Measurements from ENCODE around the gene MRPS7. TPM values are rescaled to one million over a fixed set of nuclear protein-coding genes. Genes with fewer than 3 reads are reported as not detected.

Gene MRPS7
- polyA plus RNA-seq (2013, experiment 1 of 2) = 45.9 TPM
- 45.2 TPM for polyA plus RNA-seq (2013, experiment 2 of 2)

DNA sequence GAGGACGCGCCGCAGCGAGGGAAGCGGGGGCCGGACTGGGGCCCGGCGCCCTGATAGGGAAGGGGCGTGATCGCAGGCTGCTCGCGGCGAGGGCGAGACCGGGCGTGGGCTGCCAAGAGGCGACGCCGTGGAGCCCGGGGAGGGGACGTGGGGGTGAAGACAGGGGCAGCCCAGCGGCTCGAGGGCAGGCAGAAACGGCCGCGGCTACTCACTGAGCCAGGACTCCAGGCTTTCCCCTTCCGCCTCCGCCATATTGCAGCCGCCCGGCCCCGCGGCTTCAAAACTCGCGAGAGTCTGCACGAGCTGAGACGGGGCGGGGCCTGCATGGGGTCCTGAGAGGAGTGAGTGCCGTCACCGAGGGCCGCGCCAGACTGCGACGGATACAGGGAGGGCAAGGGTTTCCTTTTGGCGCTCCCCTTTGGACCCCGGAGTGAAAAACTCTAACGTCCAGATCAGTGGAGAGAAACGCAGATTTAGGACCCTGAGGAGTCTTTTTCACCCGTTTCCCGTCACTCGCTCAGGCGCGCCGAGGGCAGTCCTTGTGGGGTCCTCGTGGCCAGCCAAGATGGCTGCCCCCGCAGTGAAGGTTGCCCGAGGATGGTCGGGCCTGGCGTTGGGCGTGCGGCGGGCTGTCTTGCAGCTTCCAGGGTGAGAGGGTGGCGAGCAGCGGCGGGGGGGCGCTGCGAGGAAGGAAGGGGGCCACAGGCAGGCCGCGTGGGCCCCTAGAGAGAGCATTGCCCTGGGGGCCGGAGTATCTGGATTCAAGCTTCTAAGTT is at the start of gene MRPS7, which contains the start of gene GGA3:
Gene MRPS7, plus strand, starts transcription at position 544 of the 776 bp plus-strand sequence. Its CDS starts 22 bp downstream, at position 566.
Gene GGA3, minus strand, starts transcription at position 271 of the 776 bp plus-strand sequence. Its CDS starts 19 bp downstream, at position 252.
- peaks cover 18% of the 10 kb centered on the region for H3K79me1 ChIP-seq (ENCODE audit: low read depth, low read length)
- H3K18ac ChIP-seq (ENCODE audit: low read length) = peak within 1 kb of the TSS; percentile 97
- H3K27me3 ChIP-seq (ENCODE audit: control insufficient read depth in 3 of 3, insufficient read depth in 3 of 3, low read depth in 1 of 3, low read length in 3 of 3) = no peaks in the 10 kb centered on the region
- peak within 1 kb of the TSS; percentile 64 for H2AK5ac ChIP-seq (ENCODE audit: low read depth, low read length)
- peak within 1 kb of the TSS; percentile 85 for H3K4ac ChIP-seq (ENCODE audit: low read length)
- no peaks in the 10 kb centered on the region for H3K9me3 ChIP-seq (replicated peaks in 1 of 2; ENCODE audit: control insufficient read depth in 2 of 2, insufficient read depth in 1 of 2, low read depth in 1 of 2, low read length in 2 of 2)
- peak within 1 kb of the TSS; percentile 63 for H3K14ac ChIP-seq (ENCODE audit: low read length)
- H3K23ac ChIP-seq (ENCODE audit: low read depth, low read length, poor library complexity) = peak within 1 kb of the TSS; percentile 98
- peaks cover 7 to 12% of the 10 kb centered on the region in 2 donors for H3K4me1 ChIP-seq (ENCODE audit: control insufficient read depth in 2 of 2, insufficient read depth in 1 of 2, low read depth in 1 of 2, low read length in 2 of 2)
- no CpG with 5 or more reads among the region's 69 CpGs for WGBS, 2 donors (ENCODE audit: extremely low coverage in 2 of 2, insufficient read length in 2 of 2, insufficient replicate concordance in 1 of 2)
- H2BK15ac ChIP-seq (ENCODE audit: low read length) = peak within 1 kb of the TSS; percentile 40
- H3K27ac ChIP-seq (replicated peaks; ENCODE audit: low read length) = peak within 1 kb of the TSS; percentile 66
- peak within 1 kb of the TSS; percentile 97 for H4K8ac ChIP-seq (ENCODE audit: low read depth, low read length)
- H2BK120ac ChIP-seq (ENCODE audit: low read depth, low read length) = peak within 1 kb of the TSS; percentile 68
- peak; percentile 96 for DNase-seq (ENCODE audit: low spot score)
- H2BK12ac ChIP-seq (ENCODE audit: low read length) = no peak within 1 kb of the TSS
- peak within 1 kb of the TSS; percentile 95 for H2BK5ac ChIP-seq (ENCODE audit: low read length)
- peak within 1 kb of the TSS; percentile 95 to 97 for H3K4me3 ChIP-seq (ENCODE audit: low read length in 2 of 2)
- peak within 1 kb of the TSS; percentile 96 for H3K4me2 ChIP-seq (ENCODE audit: insufficient read depth, low read length, poor library complexity, severe bottlenecking)
- no peak within 1 kb of the TSS for H4K91ac ChIP-seq (ENCODE audit: low read depth, low read length, poor library complexity)
- H2AFZ ChIP-seq (ENCODE audit: low read length) = peak within 1 kb of the TSS; percentile 94
- peak within 1 kb of the TSS; percentile 100 for H3K9ac ChIP-seq (ENCODE audit: low read depth, low read length, poor library complexity)
- peaks cover 21 to 40% of the 10 kb centered on the region in 2 donors for H3K36me3 ChIP-seq (replicated peaks in 1 of 2; ENCODE audit: control insufficient read depth in 2 of 2, insufficient read depth in 2 of 2, low read length in 2 of 2)

DNA sequence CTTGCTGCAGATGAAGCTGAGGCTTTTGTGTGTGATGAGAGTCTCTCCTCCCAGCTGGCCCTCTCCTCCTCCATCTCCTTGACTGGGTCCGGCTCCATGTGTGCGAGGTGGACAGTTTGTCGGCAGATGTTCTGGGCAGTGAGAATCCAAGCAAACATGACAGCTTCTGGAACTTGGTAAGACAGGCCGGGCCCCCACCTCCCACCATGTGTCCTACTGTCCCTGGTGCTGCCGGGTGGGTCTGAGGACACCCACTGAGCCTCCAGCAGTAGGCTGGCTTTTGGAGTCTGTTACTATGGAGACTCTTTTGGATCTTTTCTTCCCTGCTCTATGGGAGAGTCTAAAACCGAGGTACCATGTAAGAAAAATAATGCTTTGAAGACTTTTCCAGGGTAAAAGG is 43.5 kb upstream of the MRPS7 start:
- no CpG with 5 or more reads among the region's 6 CpGs for WGBS, 2 donors (ENCODE audit: extremely low coverage in 2 of 2, insufficient read length in 2 of 2, insufficient replicate concordance in 1 of 2)
- peaks cover 42 to 94% of the 10 kb centered on the region in 2 donors for H3K36me3 ChIP-seq (replicated peaks in 1 of 2; ENCODE audit: control insufficient read depth in 2 of 2, insufficient read depth in 2 of 2, low read length in 2 of 2)

DNA sequence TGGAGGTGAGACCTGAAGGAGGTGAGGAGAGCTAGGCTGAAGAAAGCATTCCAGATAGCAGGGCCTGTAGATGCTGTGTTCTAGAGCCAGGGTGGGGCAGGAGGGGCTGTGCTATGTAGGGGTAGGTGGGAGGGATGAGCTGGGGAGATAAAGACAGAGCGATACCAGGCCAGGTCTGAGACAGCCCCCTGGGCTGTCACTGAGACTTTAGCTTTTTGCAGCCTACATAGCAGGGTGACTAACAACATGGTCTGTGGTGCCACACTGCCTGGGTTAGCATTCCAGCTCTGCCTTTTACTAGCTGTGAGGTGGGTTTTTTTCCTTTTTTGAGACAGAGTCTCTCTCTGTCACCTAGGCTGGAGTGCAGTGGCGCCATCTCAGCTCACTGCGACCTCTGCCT is 41.9 kb upstream of the MRPS7 start:
- DNase-seq (ENCODE audit: low spot score) = no peak
- WGBS, 2 donors (ENCODE audit: extremely low coverage in 2 of 2, insufficient read length in 2 of 2, insufficient replicate concordance in 1 of 2) = no CpG with 5 or more reads among the region's 3 CpGs
- no peaks in the 10 kb centered on the region for H3K9me3 ChIP-seq (replicated peaks in 1 of 2; ENCODE audit: control insufficient read depth in 2 of 2, insufficient read depth in 1 of 2, low read depth in 1 of 2, low read length in 2 of 2)

More for the DNA sequence above, 43.5 kb upstream of the MRPS7 start:
- no peak overlapping the region for H3K18ac ChIP-seq (ENCODE audit: low read length)
- no peaks in the 10 kb centered on the region for H3K4me1 ChIP-seq (ENCODE audit: control insufficient read depth in 2 of 2, insufficient read depth in 1 of 2, low read depth in 1 of 2, low read length in 2 of 2)
- H3K4me3 ChIP-seq (ENCODE audit: low read length in 2 of 2) = no peak overlapping the region
- no peak for DNase-seq (ENCODE audit: low spot score)
- no peaks in the 10 kb centered on the region for H3K9me3 ChIP-seq (replicated peaks in 1 of 2; ENCODE audit: control insufficient read depth in 2 of 2, insufficient read depth in 1 of 2, low read depth in 1 of 2, low read length in 2 of 2)
- no peaks in the 10 kb centered on the region for H3K79me1 ChIP-seq (ENCODE audit: low read depth, low read length)
- H2BK5ac ChIP-seq (ENCODE audit: low read length) = no peak overlapping the region
- no peak overlapping the region for H3K14ac ChIP-seq (ENCODE audit: low read length)
- H2BK15ac ChIP-seq (ENCODE audit: low read length) = no peak overlapping the region
- no peak overlapping the region for H3K23ac ChIP-seq (ENCODE audit: low read depth, low read length, poor library complexity)
- no peak overlapping the region for H2AFZ ChIP-seq (ENCODE audit: low read length)
- no peak overlapping the region for H3K4me2 ChIP-seq (ENCODE audit: insufficient read depth, low read length, poor library complexity, severe bottlenecking)
- H3K4ac ChIP-seq (ENCODE audit: low read length) = no peak overlapping the region
- no peak overlapping the region for H2BK120ac ChIP-seq (ENCODE audit: low read depth, low read length)
- H4K8ac ChIP-seq (ENCODE audit: low read depth, low read length) = no peak overlapping the region
- no peaks in the 10 kb centered on the region for H3K27me3 ChIP-seq (ENCODE audit: control insufficient read depth in 3 of 3, insufficient read depth in 3 of 3, low read depth in 1 of 3, low read length in 3 of 3)
- H2BK12ac ChIP-seq (ENCODE audit: low read length) = no peak overlapping the region
- no peak overlapping the region for H4K91ac ChIP-seq (ENCODE audit: low read depth, low read length, poor library complexity)
- no peak overlapping the region for H3K27ac ChIP-seq (replicated peaks; ENCODE audit: low read length)
- H3K9ac ChIP-seq (ENCODE audit: low read depth, low read length, poor library complexity) = no peak overlapping the region
- H2AK5ac ChIP-seq (ENCODE audit: low read depth, low read length) = no peak overlapping the region

DNA sequence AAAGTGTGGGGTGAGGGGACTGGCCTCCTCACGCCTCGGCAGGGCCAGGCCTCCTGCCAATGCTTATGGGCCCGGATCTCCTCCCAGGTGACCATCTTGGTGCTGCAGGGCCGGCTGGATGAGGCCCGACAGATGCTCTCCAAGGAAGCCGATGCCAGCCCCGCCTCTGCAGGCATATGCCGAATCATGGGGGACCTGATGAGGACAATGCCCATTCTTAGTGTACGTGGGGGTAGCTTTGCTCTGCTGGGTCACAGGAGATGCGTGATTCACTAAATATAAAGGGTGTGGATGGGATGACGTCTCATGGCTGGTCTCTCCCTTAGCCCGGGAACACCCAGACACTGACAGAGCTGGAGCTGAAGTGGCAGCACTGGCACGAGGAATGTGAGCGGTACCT is 36.7 kb upstream of the MRPS7 start:
- Histone ChIP-seq H2BK12ac (ENCODE audit: low read length) (no peak overlapping the region), H3K27me3 (ENCODE audit: control insufficient read depth in 3 of 3, insufficient read depth in 3 of 3, low read depth in 1 of 3, low read length in 3 of 3) (no peaks in the 10 kb centered on the region), H3K9me3 (replicated peaks in 1 of 2; ENCODE audit: control insufficient read depth in 2 of 2, insufficient read depth in 1 of 2, low read depth in 1 of 2, low read length in 2 of 2) (no peaks in the 10 kb centered on the region), H3K9ac (ENCODE audit: low read depth, low read length, poor library complexity) (no peak overlapping the region), H3K4me3 (ENCODE audit: low read length in 2 of 2) (no peak overlapping the region), H2BK5ac (ENCODE audit: low read length) (no peak overlapping the region), H2AFZ (ENCODE audit: low read length) (no peak overlapping the region), H4K8ac (ENCODE audit: low read depth, low read length) (no peak overlapping the region), H2BK120ac (ENCODE audit: low read depth, low read length) (no peak overlapping the region), H4K91ac (ENCODE audit: low read depth, low read length, poor library complexity) (no peak overlapping the region), H3K4me1 (ENCODE audit: control insufficient read depth in 2 of 2, insufficient read depth in 1 of 2, low read depth in 1 of 2, low read length in 2 of 2) (no peaks in the 10 kb centered on the region), H3K18ac (ENCODE audit: low read length) (no peak overlapping the region), H2AK5ac (ENCODE audit: low read depth, low read length) (no peak overlapping the region), H3K27ac (replicated peaks; ENCODE audit: low read length) (no peak overlapping the region), H3K23ac (ENCODE audit: low read depth, low read length, poor library complexity) (no peak overlapping the region), H3K4ac (ENCODE audit: low read length) (no peak overlapping the region), H3K79me1 (ENCODE audit: low read depth, low read length) (no peaks in the 10 kb centered on the region), H3K14ac (ENCODE audit: low read length) (no peak overlapping the region), H3K4me2 (ENCODE audit: insufficient read depth, low read length, poor library complexity, severe bottlenecking) (no peak overlapping the region), H3K36me3 (replicated peaks in 1 of 2; ENCODE audit: control insufficient read depth in 2 of 2, insufficient read depth in 2 of 2, low read length in 2 of 2) (peaks cover 45 to 95% of the 10 kb centered on the region in 2 donors), H2BK15ac (ENCODE audit: low read length) (no peak overlapping the region)
- no peak for DNase-seq (ENCODE audit: low spot score)
- WGBS, 2 donors (ENCODE audit: extremely low coverage in 2 of 2, insufficient read length in 2 of 2, insufficient replicate concordance in 1 of 2) = no CpG with 5 or more reads among the region's 14 CpGs

More for the DNA sequence above, 41.9 kb upstream of the MRPS7 start:
- Histone ChIP-seq H2BK120ac (ENCODE audit: low read depth, low read length) (no peak overlapping the region), H4K91ac (ENCODE audit: low read depth, low read length, poor library complexity) (no peak overlapping the region), H3K36me3 (replicated peaks in 1 of 2; ENCODE audit: control insufficient read depth in 2 of 2, insufficient read depth in 2 of 2, low read length in 2 of 2) (peaks cover 36 to 95% of the 10 kb centered on the region in 2 donors), H2BK12ac (ENCODE audit: low read length) (no peak overlapping the region), H3K27ac (replicated peaks; ENCODE audit: low read length) (no peak overlapping the region), H3K4me2 (ENCODE audit: insufficient read depth, low read length, poor library complexity, severe bottlenecking) (no peak overlapping the region), H3K23ac (ENCODE audit: low read depth, low read length, poor library complexity) (no peak overlapping the region), H4K8ac (ENCODE audit: low read depth, low read length) (no peak overlapping the region), H3K4me3 (ENCODE audit: low read length in 2 of 2) (no peak overlapping the region), H2AFZ (ENCODE audit: low read length) (no peak overlapping the region), H3K18ac (ENCODE audit: low read length) (no peak overlapping the region), H2BK15ac (ENCODE audit: low read length) (no peak overlapping the region), H2BK5ac (ENCODE audit: low read length) (no peak overlapping the region), H3K14ac (ENCODE audit: low read length) (no peak overlapping the region), H3K79me1 (ENCODE audit: low read depth, low read length) (no peaks in the 10 kb centered on the region), H2AK5ac (ENCODE audit: low read depth, low read length) (no peak overlapping the region), H3K4ac (ENCODE audit: low read length) (no peak overlapping the region), H3K4me1 (ENCODE audit: control insufficient read depth in 2 of 2, insufficient read depth in 1 of 2, low read depth in 1 of 2, low read length in 2 of 2) (no peaks in the 10 kb centered on the region), H3K9ac (ENCODE audit: low read depth, low read length, poor library complexity) (no peak overlapping the region), H3K27me3 (ENCODE audit: control insufficient read depth in 3 of 3, insufficient read depth in 3 of 3, low read depth in 1 of 3, low read length in 3 of 3) (no peaks in the 10 kb centered on the region)
